Suprapubic skin (tissue), 3 donors: ENCODE results near the gene GADL1.

Experiments used
- CTCF ChIP-seq, 2 donors: fragments of 200-600 bp in 1 of 2; fragments of 450-650 bp in 1 of 2; sonication (generic) in 1 of 2; IDR thresholded peaks; one replicate each; pipeline ENCODE4 v1.5.1; 2016 to 2019; ENCODE audit warnings: antibody characterized with exemption in 2 of 2, mild to moderate bottlenecking in 1 of 2, moderate library complexity in 1 of 2
- EP300 ChIP-seq: sonication (generic); formaldehyde crosslinking; IDR thresholded peaks from one replicate; pipeline ENCODE4 v1.6.1; 2017; ENCODE audit warnings: antibody characterized with exemption

GRCh38 chr3:30886888-30887287 is 7.6 kb downstream of the GADL1 start:
- TF ChIP-seq CTCF (IDR thresholded peaks at IDR 0.05) = no peak
- TF ChIP-seq EP300 = no peak
